ENCODE results near the gene BMERB1.

Gene BMERB1

DNA sequence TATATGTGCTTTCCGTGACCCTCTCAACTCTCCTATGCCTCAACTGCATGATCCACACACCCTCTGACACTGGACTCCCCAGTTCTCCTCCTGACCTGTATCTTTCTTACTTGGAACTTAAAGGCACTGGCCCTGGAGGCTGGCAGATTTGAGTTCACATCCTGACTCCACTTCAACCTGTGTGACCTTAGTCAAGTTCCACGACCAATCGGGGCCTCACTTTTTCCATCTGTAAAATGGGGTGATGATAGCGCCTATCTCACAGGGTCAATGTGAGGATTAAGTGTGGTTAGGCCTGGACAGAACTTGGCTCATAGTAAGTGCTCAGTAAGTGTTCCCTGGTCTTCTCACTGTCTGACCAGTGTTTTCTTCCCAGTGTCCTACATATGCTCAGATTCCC, 183.5 kb downstream of the BMERB1 start:
- TF ChIP-seq, protein P1, sequence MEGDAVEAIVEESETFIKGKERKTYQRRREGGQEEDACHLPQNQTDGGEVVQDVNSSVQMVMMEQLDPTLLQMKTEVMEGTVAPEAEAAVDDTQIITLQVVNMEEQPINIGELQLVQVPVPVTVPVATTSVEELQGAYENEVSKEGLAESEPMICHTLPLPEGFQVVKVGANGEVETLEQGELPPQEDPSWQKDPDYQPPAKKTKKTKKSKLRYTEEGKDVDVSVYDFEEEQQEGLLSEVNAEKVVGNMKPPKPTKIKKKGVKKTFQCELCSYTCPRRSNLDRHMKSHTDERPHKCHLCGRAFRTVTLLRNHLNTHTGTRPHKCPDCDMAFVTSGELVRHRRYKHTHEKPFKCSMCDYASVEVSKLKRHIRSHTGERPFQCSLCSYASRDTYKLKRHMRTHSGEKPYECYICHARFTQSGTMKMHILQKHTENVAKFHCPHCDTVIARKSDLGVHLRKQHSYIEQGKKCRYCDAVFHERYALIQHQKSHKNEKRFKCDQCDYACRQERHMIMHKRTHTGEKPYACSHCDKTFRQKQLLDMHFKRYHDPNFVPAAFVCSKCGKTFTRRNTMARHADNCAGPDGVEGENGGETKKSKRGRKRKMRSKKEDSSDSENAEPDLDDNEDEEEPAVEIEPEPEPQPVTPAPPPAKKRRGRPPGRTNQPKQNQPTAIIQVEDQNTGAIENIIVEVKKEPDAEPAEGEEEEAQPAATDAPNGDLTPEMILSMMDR (IDR thresholded peaks at IDR 0.05; ENCODE audit: low read depth, low read length), result no peak

GRCh38 chr16:15618392-15618791, 184.0 kb downstream of the BMERB1 start:
- DNase-seq (ENCODE audit: extremely low read depth, low read depth), result no peak
- TF ChIP-seq, protein P1 (IDR thresholded peaks at IDR 0.05; ENCODE audit: low read depth, low read length), result no peak

More for the DNA sequence above, 183.5 kb downstream of the BMERB1 start:
- no peak for DNase-seq (ENCODE audit: extremely low read depth, low read depth)

DNA sequence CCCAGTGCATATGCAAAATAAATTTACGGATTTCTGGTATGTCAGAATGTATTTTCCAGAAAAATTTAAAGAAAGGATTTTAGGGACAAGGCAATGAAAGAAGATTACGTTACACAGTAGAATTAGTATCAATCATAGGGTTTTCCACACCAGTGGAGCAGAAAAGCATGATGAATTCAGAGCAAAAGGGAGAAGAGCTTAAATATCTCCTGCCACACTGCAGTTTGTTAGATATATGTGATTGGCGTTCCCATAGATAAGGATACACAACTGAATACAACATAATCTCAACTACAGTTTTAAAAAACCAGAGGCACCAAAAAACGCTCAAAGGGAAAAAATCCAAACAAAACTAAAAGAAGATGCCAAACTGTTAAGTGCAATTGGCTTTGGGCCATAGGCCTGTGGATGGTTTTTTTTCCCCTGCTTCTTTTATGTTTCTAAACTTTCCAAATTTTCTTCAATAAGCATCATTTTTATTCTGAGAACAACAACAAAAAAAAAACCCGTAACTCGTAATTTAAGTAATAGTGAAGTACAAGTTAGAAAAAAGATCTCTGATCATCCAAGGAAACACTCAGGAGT, 186.3 kb downstream of the BMERB1 start:
- TF ChIP-seq, protein P1 (IDR thresholded peaks at IDR 0.05; ENCODE audit: low read depth, low read length), result no peak
- DNase-seq (ENCODE audit: extremely low read depth, low read depth), result no peak

DNA sequence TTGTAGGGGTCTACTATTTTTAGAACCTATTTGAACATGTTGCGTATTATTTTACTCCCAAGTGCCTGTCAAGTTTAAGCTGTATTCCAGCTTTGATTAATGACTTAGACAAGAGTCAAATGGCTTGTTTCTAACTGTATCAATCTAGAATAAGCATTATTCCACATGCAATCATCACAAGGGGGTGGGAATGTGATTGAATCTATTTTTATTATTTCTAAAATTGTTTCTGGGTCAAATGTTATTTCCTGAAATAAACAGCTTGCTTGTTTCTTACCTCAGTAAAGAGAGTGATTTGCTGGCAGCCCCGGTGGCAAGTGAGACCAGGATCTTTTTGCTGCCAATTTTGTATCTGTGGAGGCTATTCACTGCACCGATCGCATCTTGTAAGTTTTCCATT, 187.1 kb downstream of the BMERB1 start:
- no peak for DNase-seq (ENCODE audit: extremely low read depth, low read depth)
- TF ChIP-seq, protein P1 (IDR thresholded peaks at IDR 0.05; ENCODE audit: low read depth, low read length), result no peak

- DNase-seq (ENCODE audit: extremely low read depth, low read depth), result no peak
- TF ChIP-seq, protein P1 (IDR thresholded peaks at IDR 0.05; ENCODE audit: low read depth, low read length), result no peak
Measured at GRCh38 chr16:15621889-15622288, 187.5 kb downstream of the BMERB1 start.

GRCh38 chr16:15631730-15632409, 197.5 kb downstream of the BMERB1 start:
- TF ChIP-seq, protein P1 (IDR thresholded peaks at IDR 0.05; ENCODE audit: low read depth, low read length), result no peak
- DNase-seq (ENCODE audit: extremely low read depth, low read depth), result no peak

DNA sequence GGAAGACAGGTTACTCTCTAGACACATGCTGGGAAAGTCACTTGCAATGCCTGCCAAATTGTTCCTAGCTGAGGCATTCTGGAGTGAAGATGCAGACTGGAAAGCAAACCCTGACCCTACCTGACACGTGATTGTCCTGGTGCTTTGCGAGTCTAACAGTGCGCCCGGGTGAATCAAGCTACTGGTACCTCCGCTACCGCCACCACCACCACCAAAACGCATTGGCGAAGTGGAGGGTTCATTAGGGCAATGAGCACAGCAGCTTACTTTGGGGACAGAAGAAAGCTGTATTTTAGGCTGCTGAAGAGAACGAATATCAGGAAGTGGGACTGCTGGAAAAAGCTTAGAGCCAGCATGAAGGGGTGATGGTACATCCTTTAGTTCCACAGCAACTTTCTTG, 201.5 kb downstream of the BMERB1 start:
- TF ChIP-seq, protein P1 (IDR thresholded peaks at IDR 0.05; ENCODE audit: low read depth, low read length), result no peak
- DNase-seq (ENCODE audit: extremely low read depth, low read depth), result no peak
